Measurements from ENCODE around the gene WWOX. TPM values are rescaled to one million over a fixed set of nuclear protein-coding genes. Genes with fewer than 3 reads are reported as not detected.

The WWOX gene
- total RNA-seq, 1 donor from 2014 or later = 28.2 TPM

- H3K4me3 Mint-ChIP-seq (ENCODE audit: unreplicated experiment) = no peak overlapping the region
- no peak for TF ChIP-seq CTCF (IDR thresholded peaks at IDR 0.05)
- H3K27ac Mint-ChIP-seq (ENCODE audit: unreplicated experiment) = peak overlapping the region; percentile 88
- no peak for DNase-seq (ENCODE audit: extremely low spot score, unreplicated experiment)
- H3K9me3 Mint-ChIP-seq (ENCODE audit: unreplicated experiment) = peaks cover 28% of the 10 kb centered on the region
- no peaks in the 10 kb centered on the region for H3K27me3 Mint-ChIP-seq (ENCODE audit: unreplicated experiment)
- H3K4me1 Mint-ChIP-seq (ENCODE audit: unreplicated experiment) = peaks cover 36% of the 10 kb centered on the region
- no peaks in the 10 kb centered on the region for H3K36me3 Mint-ChIP-seq (ENCODE audit: unreplicated experiment)
These were observed 307.7 kb downstream of the WWOX start for GRCh38 chr16:78407191-78407590.

DNA sequence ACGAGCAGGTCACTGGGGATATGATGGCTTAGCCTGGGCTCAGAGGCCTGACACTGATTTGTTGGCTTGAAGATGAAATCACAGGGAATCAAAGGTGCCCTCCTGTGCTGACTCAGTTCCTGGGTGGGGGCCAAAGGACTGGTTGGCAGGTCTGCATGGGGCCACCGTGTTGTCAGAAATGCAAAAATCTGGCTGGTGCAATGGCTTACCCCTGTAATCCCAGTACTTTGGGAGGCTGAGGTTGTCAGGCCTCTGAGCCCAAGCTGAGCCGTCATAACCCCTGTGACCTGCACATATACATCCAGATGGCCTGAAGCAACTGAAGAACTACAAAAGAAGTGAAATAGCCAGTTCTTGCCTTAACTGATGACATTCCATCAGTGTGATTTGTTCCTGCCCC lies 314.2 kb downstream of the WWOX start:
- peaks cover 3% of the 10 kb centered on the region for H3K36me3 Mint-ChIP-seq (ENCODE audit: unreplicated experiment)
- H3K4me1 Mint-ChIP-seq (ENCODE audit: unreplicated experiment) = peaks cover 11% of the 10 kb centered on the region
- no peak for TF ChIP-seq CTCF (IDR thresholded peaks at IDR 0.05)
- DNase-seq (ENCODE audit: extremely low spot score, unreplicated experiment) = no peak
- peaks cover 31% of the 10 kb centered on the region for H3K9me3 Mint-ChIP-seq (ENCODE audit: unreplicated experiment)
- H3K27me3 Mint-ChIP-seq (ENCODE audit: unreplicated experiment) = no peaks in the 10 kb centered on the region
- H3K27ac Mint-ChIP-seq (ENCODE audit: unreplicated experiment) = no peak overlapping the region
- H3K4me3 Mint-ChIP-seq (ENCODE audit: unreplicated experiment) = no peak overlapping the region

DNA sequence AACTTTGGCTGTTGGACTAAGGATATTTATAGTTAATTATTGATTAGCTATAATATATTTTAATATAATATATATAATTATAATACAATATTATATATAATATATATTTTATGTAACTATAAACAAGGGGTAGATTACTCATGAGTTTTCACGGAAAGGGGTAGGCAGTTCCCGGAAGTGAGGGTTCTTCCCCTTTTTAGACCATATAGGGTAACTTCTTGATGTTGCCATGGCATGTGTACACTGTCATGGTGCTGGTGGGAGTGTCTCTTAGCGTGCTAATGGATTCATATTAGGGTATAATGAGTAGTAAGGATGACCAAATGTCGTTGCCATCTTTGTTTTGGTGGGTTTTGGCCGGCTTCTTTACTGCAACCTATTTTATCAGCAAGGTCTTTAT lies 315.6 kb downstream of the WWOX start:
- Mint-ChIP-seq H3K9me3 (ENCODE audit: unreplicated experiment) (peaks cover 29% of the 10 kb centered on the region), H3K4me3 (ENCODE audit: unreplicated experiment) (no peak overlapping the region), H3K4me1 (ENCODE audit: unreplicated experiment) (peaks cover 11% of the 10 kb centered on the region), H3K27me3 (ENCODE audit: unreplicated experiment) (no peaks in the 10 kb centered on the region), H3K27ac (ENCODE audit: unreplicated experiment) (no peak overlapping the region), H3K36me3 (ENCODE audit: unreplicated experiment) (peaks cover 3% of the 10 kb centered on the region)
- DNase-seq (ENCODE audit: extremely low spot score, unreplicated experiment) = no peak
- TF ChIP-seq CTCF (IDR thresholded peaks at IDR 0.05) = no peak

GRCh38 chr16:78415669-78416068 lies 316.2 kb downstream of the WWOX start:
- Mint-ChIP-seq H3K36me3 (ENCODE audit: unreplicated experiment) (peaks cover 3% of the 10 kb centered on the region), H3K4me1 (ENCODE audit: unreplicated experiment) (peaks cover 11% of the 10 kb centered on the region), H3K4me3 (ENCODE audit: unreplicated experiment) (no peak overlapping the region), H3K27ac (ENCODE audit: unreplicated experiment) (no peak overlapping the region), H3K27me3 (ENCODE audit: unreplicated experiment) (no peaks in the 10 kb centered on the region), H3K9me3 (ENCODE audit: unreplicated experiment) (peaks cover 25% of the 10 kb centered on the region)
- TF ChIP-seq CTCF (IDR thresholded peaks at IDR 0.05) = no peak
- no peak for DNase-seq (ENCODE audit: extremely low spot score, unreplicated experiment)

- H3K36me3 Mint-ChIP-seq (ENCODE audit: unreplicated experiment) = peaks cover 3% of the 10 kb centered on the region
- no peaks in the 10 kb centered on the region for H3K27me3 Mint-ChIP-seq (ENCODE audit: unreplicated experiment)
- DNase-seq (ENCODE audit: extremely low spot score, unreplicated experiment) = no peak
- no peak for TF ChIP-seq CTCF (IDR thresholded peaks at IDR 0.05)
- no peak overlapping the region for H3K4me3 Mint-ChIP-seq (ENCODE audit: unreplicated experiment)
- H3K4me1 Mint-ChIP-seq (ENCODE audit: unreplicated experiment) = peaks cover 11% of the 10 kb centered on the region
- peaks cover 23% of the 10 kb centered on the region for H3K9me3 Mint-ChIP-seq (ENCODE audit: unreplicated experiment)
- no peak overlapping the region for H3K27ac Mint-ChIP-seq (ENCODE audit: unreplicated experiment)
These were observed 316.9 kb downstream of the WWOX start for GRCh38 chr16:78416400-78416799.
